H9 (cell line): ENCODE measurements around the gene CREB1. TPM values are rescaled to one million over a fixed set of nuclear protein-coding genes. Genes with fewer than 3 reads are reported as not detected.

Experiments used
- DNase-seq: peaks from one replicate; pipeline ENCODE4 v3.0.0-alpha.2; 2017
- H2AFZ ChIP-seq: one replicate; pipeline ENCODE4 v1.6.1; 2013; ENCODE audit warnings: mild to moderate bottlenecking, low read length, control low read depth, moderate library complexity
- H2AK5ac ChIP-seq: 2 replicates; pipeline ENCODE4 v1.6.1; 2013; ENCODE audit warnings: low read length, control low read depth, mixed read lengths; ENCODE audit not compliant: insufficient read length
- H2BK120ac ChIP-seq: one replicate; pipeline ENCODE4 v1.6.1; 2013; ENCODE audit warnings: low read depth, mild to moderate bottlenecking, low read length, control low read depth, inconsistent platforms; ENCODE audit not compliant: poor library complexity, severe bottlenecking
- H2BK12ac ChIP-seq: 2 replicates; pipeline ENCODE4 v1.6.1; 2013; ENCODE audit warnings: low read length, control low read depth, mixed read lengths, low read depth; ENCODE audit not compliant: insufficient read length
- H2BK15ac ChIP-seq: 2 replicates; pipeline ENCODE4 v1.6.1; 2013; ENCODE audit warnings: low read depth, low read length, control low read depth
- H2BK20ac ChIP-seq: one replicate; pipeline ENCODE4 v1.6.1; 2013; ENCODE audit warnings: low read depth, mild to moderate bottlenecking, low read length, control low read depth, inconsistent platforms; ENCODE audit not compliant: poor library complexity, severe bottlenecking
- H2BK5ac ChIP-seq: 2 replicates; pipeline ENCODE4 v1.6.1; 2013; ENCODE audit warnings: low read length, control low read depth, mixed read lengths; ENCODE audit not compliant: insufficient read length
- H3K14ac ChIP-seq: 2 replicates; pipeline ENCODE4 v1.6.1; 2013; ENCODE audit warnings: low read length, control low read depth; ENCODE audit not compliant: insufficient read depth
- H3K18ac ChIP-seq: 2 replicates; pipeline ENCODE4 v1.6.1; 2013; ENCODE audit warnings: low read depth, mild to moderate bottlenecking, mixed read lengths, low read length, control low read depth; ENCODE audit not compliant: insufficient read length
- H3K23ac ChIP-seq: 2 replicates; pipeline ENCODE4 v1.6.1; 2013; ENCODE audit warnings: low read length, control low read depth, mixed read lengths, low read depth; ENCODE audit not compliant: insufficient read length
- H3K23me2 ChIP-seq: 2 replicates; pipeline ENCODE4 v1.6.1; 2013; ENCODE audit warnings: low read depth, mild to moderate bottlenecking, mixed read lengths, low read length, control low read depth; ENCODE audit not compliant: insufficient read length, poor library complexity, severe bottlenecking
- H3K27ac ChIP-seq: 2 replicates; pipeline ENCODE4 v1.5.1; 2013; ENCODE audit warnings: low read length, control low read depth, mixed read lengths, low read depth; ENCODE audit not compliant: insufficient read length
- H3K27me3 ChIP-seq: 2 replicates; pipeline ENCODE4 v1.6.1; 2013; ENCODE audit warnings: low read length, control low read depth, inconsistent platforms; ENCODE audit not compliant: insufficient read depth
- H3K4ac ChIP-seq: 2 replicates; pipeline ENCODE4 v1.6.1; 2013; ENCODE audit warnings: low read depth, mild to moderate bottlenecking, control low read depth, inconsistent platforms, low read length, moderate library complexity
- H3K4me1 ChIP-seq: 2 replicates; pipeline ENCODE4 v1.6.1; 2013; ENCODE audit warnings: low read length, control low read depth, inconsistent platforms; ENCODE audit not compliant: insufficient read depth
- H3K4me2 ChIP-seq: 2 replicates; pipeline ENCODE4 v1.6.1; 2013; ENCODE audit warnings: low read length, control low read depth, mixed read lengths; ENCODE audit not compliant: insufficient read length, insufficient read depth
- H3K56ac ChIP-seq: 2 replicates; pipeline ENCODE4 v1.6.1; 2013; ENCODE audit warnings: low read depth, mild to moderate bottlenecking, mixed read lengths, low read length, control low read depth; ENCODE audit not compliant: insufficient read length
- H3K79me1 ChIP-seq: 2 replicates; pipeline ENCODE4 v1.6.1; 2013; ENCODE audit warnings: low read depth, mild to moderate bottlenecking, moderate library complexity, low read length, control low read depth, inconsistent platforms; ENCODE audit not compliant: insufficient read depth, poor library complexity, severe bottlenecking
- H3K79me2 ChIP-seq: 2 replicates; pipeline ENCODE4 v1.6.1; 2013; ENCODE audit warnings: low read length, control low read depth, inconsistent platforms; ENCODE audit not compliant: insufficient read depth
- H3K9ac ChIP-seq: 2 replicates; pipeline ENCODE4 v1.6.1; 2013; ENCODE audit warnings: low read length, control low read depth, mixed read lengths; ENCODE audit not compliant: insufficient read length; ENCODE audit errors: extremely low read depth
- H3K9me3 ChIP-seq: one replicate; pipeline ENCODE4 v1.6.1; 2013; ENCODE audit warnings: low read depth, low read length, inconsistent platforms; ENCODE audit not compliant: control insufficient read depth
- H3T11ph ChIP-seq: one replicate; pipeline ENCODE4 v1.6.1; 2013; ENCODE audit warnings: mild to moderate bottlenecking, low read length, control low read depth, inconsistent platforms
- H4K20me1 ChIP-seq: one replicate; pipeline ENCODE4 v1.6.1; 2013; ENCODE audit not compliant: control insufficient read depth, insufficient read length, insufficient read depth
- H4K5ac ChIP-seq: 2 replicates; pipeline ENCODE4 v1.6.1; 2013; ENCODE audit warnings: low read depth, mild to moderate bottlenecking, mixed read lengths, low read length, control low read depth; ENCODE audit not compliant: insufficient read length
- H4K8ac ChIP-seq: replicated peaks from 2 replicates; pipeline ENCODE4 v1.6.1; 2013; ENCODE audit warnings: low read length, control low read depth, mixed read lengths, low read depth; ENCODE audit not compliant: insufficient read length
- H4K91ac ChIP-seq: 2 replicates; pipeline ENCODE4 v1.6.1; 2013; ENCODE audit warnings: low read depth, mild to moderate bottlenecking, moderate library complexity, mixed read lengths, low read length, control low read depth; ENCODE audit not compliant: insufficient read length
- H3K27ac Mint-ChIP-seq, 3 experiments: 2 replicates in 2 of 3; 3 replicates in 1 of 3; pipeline ENCODE4 v1.8.0; 2020 to 2021; ENCODE audit warnings: mixed read lengths in 3 of 3, mild to moderate bottlenecking in 1 of 3, moderate library complexity in 1 of 3
- H3K27me3 Mint-ChIP-seq: 2 replicates; pipeline ENCODE4 v1.8.0; 2021; ENCODE audit warnings: low read depth, mild to moderate bottlenecking, moderate library complexity, mixed read lengths
- H3K36me3 Mint-ChIP-seq, 3 experiments: 2 replicates in 2 of 3; 3 replicates in 1 of 3; pipeline ENCODE4 v1.8.0; 2020 to 2021; ENCODE audit warnings: low read depth in 3 of 3, mixed read lengths in 3 of 3; ENCODE audit not compliant: insufficient read depth in 1 of 3
- H3K4me1 Mint-ChIP-seq, 2 experiments: 2 replicates each; pipeline ENCODE4 v1.8.0; 2020; ENCODE audit warnings: mixed read lengths in 2 of 2
- H3K4me3 Mint-ChIP-seq, 2 experiments: 2 replicates in 1 of 2; 3 replicates in 1 of 2; pipeline ENCODE4 v1.8.0; 2020 to 2021; ENCODE audit warnings: mild to moderate bottlenecking in 2 of 2, mixed read lengths in 2 of 2, moderate library complexity in 1 of 2
- H3K9me3 Mint-ChIP-seq, 2 experiments: 2 replicates in 1 of 2; 3 replicates in 1 of 2; pipeline ENCODE4 v1.8.0; 2020; ENCODE audit warnings: mild to moderate bottlenecking in 2 of 2, mixed read lengths in 2 of 2, moderate library complexity in 1 of 2
- CTCF ChIP-seq: fragments of 200-600 bp; sonication (generic); conservative IDR thresholded peaks from 3 replicates; pipeline ENCODE4 v1.8.0; 2021; ENCODE audit warnings: antibody characterized with exemption, mild to moderate bottlenecking
- WGBS: extraction: QIAGEN DNeasy Blood & Tissue Kit; methylation state at CpG from one replicate; pipeline ENCODE4 v1.1.7; 2013; ENCODE audit warnings: missing lambda C conversion rate, low lambda C conversion rate, mixed read lengths; ENCODE audit not compliant: insufficient read length; ENCODE audit errors: extremely low coverage; 5-methylcytosine and 5-hydroxymethylcytosine counted together
- total RNA-seq: library from RNA; stranded (reverse); gene quantifications from 2 replicates; pipeline ENCODE4 v1.2.1, GENCODE V29; 2021

Gene CREB1
- total RNA-seq, 1 experiment from 2014 or later, result 103 TPM

- peaks cover 9% of the 10 kb centered on the region for H3K4me1 ChIP-seq
- no peak overlapping the region for H2BK120ac ChIP-seq
- no peak overlapping the region for H3K4ac ChIP-seq
- no peaks in the 10 kb centered on the region for H3K23me2 ChIP-seq
- no peaks in the 10 kb centered on the region for H4K20me1 ChIP-seq
- H2BK5ac ChIP-seq, result no peak overlapping the region
- no peak overlapping the region for H4K91ac ChIP-seq
- H2BK15ac ChIP-seq, result no peak overlapping the region
- H3K79me2 ChIP-seq, result no peaks in the 10 kb centered on the region
- WGBS, result no CpG with 5 or more reads among the region's 7 CpGs
- no peak overlapping the region for H2AK5ac ChIP-seq
- DNase-seq, result no peak
- no peak overlapping the region for H4K5ac ChIP-seq
- no peaks in the 10 kb centered on the region for H3K27me3 Mint-ChIP-seq
- no peak for TF ChIP-seq CTCF
- H3K14ac ChIP-seq, result no peak overlapping the region
- no peaks in the 10 kb centered on the region for H3K36me3 Mint-ChIP-seq
- H3K27ac ChIP-seq, result no peak overlapping the region
- peaks cover 41 to 48% of the 10 kb centered on the region in 2 experiments for H3K4me1 Mint-ChIP-seq
- H3K9ac ChIP-seq, result no peak overlapping the region
- no peaks in the 10 kb centered on the region for H3K79me1 ChIP-seq
- H2BK20ac ChIP-seq, result no peak overlapping the region
- H3K4me2 ChIP-seq, result no peak overlapping the region
- no peak overlapping the region for H3T11ph ChIP-seq
- no peak overlapping the region for H3K18ac ChIP-seq
- H3K27me3 ChIP-seq, result no peaks in the 10 kb centered on the region
- no peak overlapping the region for H3K56ac ChIP-seq
- H3K4me3 Mint-ChIP-seq, result no peak overlapping the region
- H2BK12ac ChIP-seq, result no peak overlapping the region
- H4K8ac ChIP-seq, result no peak overlapping the region
- H3K23ac ChIP-seq, result no peak overlapping the region
- no peaks in the 10 kb centered on the region; a peak in 1 of 5 replicates for H3K9me3 Mint-ChIP-seq
- H3K9me3 ChIP-seq, result no peaks in the 10 kb centered on the region
- no peak overlapping the region for H3K27ac Mint-ChIP-seq
- no peak overlapping the region for H2AFZ ChIP-seq
Measured at GRCh38 chr2:207501802-207502576, 27.8 kb upstream of the CREB1 start.
